B cell (primary cell): Measurements from ENCODE around the gene ASIC4. TPM values are rescaled to one million over a fixed set of nuclear protein-coding genes. Genes with fewer than 3 reads are reported as not detected.

ENCODE experiments used
- ATAC-seq: fragments of 200-7000 bp; cut with Tn5 transposase; one replicate; pipeline ENCODE4 v1.10.0; 2021; ENCODE audit warnings: low read depth, mild to moderate bottlenecking, moderate number of reproducible peaks, moderate library complexity
- CTCF ChIA-PET: fragments of 350-600 bp; sonication (Branson Sonifier 250); formaldehyde crosslinking; loops from one replicate; lab custom pipeline; 2021; ENCODE audit warnings: antibody characterized with exemption, inconsistent platforms; lab: Charles Lee
- POLR2A ChIA-PET: fragments of 350-600 bp; sonication (Branson Sonifier 250); formaldehyde crosslinking; loops from one replicate; lab custom pipeline; 2021; ENCODE audit warnings: antibody characterized with exemption; lab: Charles Lee
- DNase-seq: peaks from one replicate; pipeline ENCODE4 v3.0.0; 2013
- H2AFZ ChIP-seq: 2 replicates; pipeline ENCODE4 v1.6.1; 2012; ENCODE audit warnings: mild to moderate bottlenecking, low read depth, low read length; ENCODE audit not compliant: insufficient read depth, poor library complexity, severe bottlenecking
- H3K27ac ChIP-seq, 2 donors: 1 replicate in 1 of 2; 2 replicates in 1 of 2; pipeline ENCODE4 v1.5.1; 2012 to 2013; ENCODE audit warnings: low read length in 2 of 2, mild to moderate bottlenecking in 2 of 2, moderate library complexity in 1 of 2
- H3K27me3 ChIP-seq, 4 experiments: fragments of 200-600 bp in 1 of 4; sonication (generic) in 1 of 4; replicated peaks in 1 of 4; 1 replicate in 2 of 4; 2 replicates in 2 of 4; pipeline versions ENCODE4 v1.6.1 to v1.7.0; 2013 to 2016; ENCODE audit warnings: low read length in 3 of 4, mild to moderate bottlenecking in 2 of 4, mixed read lengths in 1 of 4, moderate library complexity in 1 of 4; ENCODE audit not compliant: insufficient read depth in 4 of 4, control insufficient read depth in 3 of 4; ENCODE audit errors: control extremely low read depth in 1 of 4
- H3K36me3 ChIP-seq, 2 experiments: replicated peaks in 1 of 2; 1 replicate in 1 of 2; 2 replicates in 1 of 2; pipeline versions ENCODE4 v1.6.1 to v1.7.1; 2013; ENCODE audit warnings: low read length in 1 of 2; ENCODE audit not compliant: insufficient read depth in 2 of 2, control insufficient read depth in 1 of 2; ENCODE audit errors: control extremely low read depth in 1 of 2, extremely low read depth in 1 of 2
- H3K4me1 ChIP-seq, 2 donors: fragments of 200-600 bp in 1 of 2; sonication (generic) in 1 of 2; 1 replicate in 1 of 2; 2 replicates in 1 of 2; pipeline versions ENCODE4 v1.5.1 to v1.6.1; 2013 to 2017; ENCODE audit warnings: low read length in 2 of 2; ENCODE audit not compliant: control insufficient read depth in 2 of 2, insufficient read depth in 2 of 2
- H3K4me2 ChIP-seq: replicated peaks from 2 replicates; pipeline ENCODE3; 2012; ENCODE audit warnings: mild to moderate bottlenecking, low read depth, low read length; ENCODE audit not compliant: poor library complexity, severe bottlenecking
- H3K4me3 ChIP-seq, 5 experiments: fragments of 200-600 bp in 1 of 5; sonication (generic) in 1 of 5; 1 replicate in 3 of 5; 2 replicates in 2 of 5; pipeline versions ENCODE4 v1.5.1 to v1.7.0; 2011 to 2016; ENCODE audit warnings: low read length in 4 of 5, mild to moderate bottlenecking in 4 of 5, low read depth in 2 of 5, control low read depth in 1 of 5, moderate library complexity in 1 of 5; ENCODE audit not compliant: insufficient read depth in 1 of 5; ENCODE audit errors: control extremely low read depth in 1 of 5, extremely low read depth in 1 of 5
- H3K79me2 ChIP-seq: fragments of 200-600 bp; sonication (generic); one replicate; pipeline ENCODE4 v1.6.0; 2016; ENCODE audit warnings: low read length; ENCODE audit not compliant: control insufficient read depth, insufficient read depth
- H3K9ac ChIP-seq: fragments of 200-600 bp; sonication (generic); 2 replicates; pipeline ENCODE4 v1.6.1; 2017; ENCODE audit warnings: mild to moderate bottlenecking, low read length, moderate library complexity
- H3K9me3 ChIP-seq, 3 donors: one replicate each; pipeline versions ENCODE4 v1.6.1 to v1.7.1; 2013; ENCODE audit warnings: low read length in 2 of 3; ENCODE audit not compliant: control insufficient read depth in 2 of 3, insufficient read depth in 1 of 3; ENCODE audit errors: control extremely low read depth in 1 of 3
- H4K20me1 ChIP-seq: 2 replicates; pipeline ENCODE4 v1.6.0; 2012; ENCODE audit warnings: mild to moderate bottlenecking, low read length; ENCODE audit not compliant: insufficient read depth, control insufficient read depth, poor library complexity, severe bottlenecking
- H3K27ac Mint-ChIP-seq: one replicate; pipeline ENCODE4 v1.8.0; 2021; ENCODE audit warnings: mixed read lengths
- H3K27me3 Mint-ChIP-seq: one replicate; pipeline ENCODE4 v1.8.0; 2021; ENCODE audit warnings: mixed read lengths
- H3K4me1 Mint-ChIP-seq: one replicate; pipeline ENCODE4 v1.8.0; 2021; ENCODE audit warnings: mixed read lengths
- H3K4me3 Mint-ChIP-seq: one replicate; pipeline ENCODE4 v1.8.0; 2021; ENCODE audit warnings: mixed read lengths
- H3K9me3 Mint-ChIP-seq: one replicate; pipeline ENCODE4 v1.8.0; 2022; ENCODE audit warnings: mixed read lengths; ENCODE audit not compliant: insufficient read depth
- EZH2 ChIP-seq: IDR thresholded peaks from 2 replicates; pipeline ENCODE4 v1.6.1; 2012; ENCODE audit warnings: borderline replicate concordance, low read depth, mild to moderate bottlenecking, moderate library complexity, low read length; ENCODE audit not compliant: insufficient read depth, poor library complexity, severe bottlenecking
- WGBS: methylation state at CpG from one replicate; pipeline ENCODE4 v1.1.5; 2013; ENCODE audit warnings: missing lambda C conversion rate; ENCODE audit not compliant: insufficient coverage; 5-methylcytosine and 5-hydroxymethylcytosine counted together
- intact Hi-C: fragments of 100-400 bp; cut with micrococcal nuclease; formaldehyde crosslinking; loops from one replicate; pipeline ENCODE4 v1.10.0; 2022
- polyA plus RNA-seq: library from polyadenylated mRNA; depleted of rRNA; stranded (reverse); fragments of >200 nt; gene quantifications from 2 replicates; pipeline ENCODE4 v1.2.3, GENCODE V29; 2012
- total RNA-seq, 2 donors: library from RNA; stranded (reverse); fragments of 120-200 nt in 1 of 2; gene quantifications; 1 replicate in 1 of 2; 2 replicates in 1 of 2; pipeline versions ENCODE4 v1.2.3 to v1.2.4, GENCODE V29; 2013 to 2022
- TF ChIP-seq, protein P1 (sequence below): fragments of 200-600 bp; IDR thresholded peaks from one replicate; pipeline ENCODE4 v1.8.0; 2022; ENCODE audit warnings: antibody characterized with exemption, mild to moderate bottlenecking

ASIC4 gene
- total and polyA plus RNA-seq, 2 donors (not counting 1 experiment from before 2014, with no cell fraction given): not detected

GRCh38 chr2:219539926-219540678 lies 25.8 kb downstream of the ASIC4 start:
- ATAC-seq (no peak), DNase-seq (no peak)
- no peaks in the 10 kb centered on the region for H3K9me3 Mint-ChIP-seq
- H3K27ac ChIP-seq: no peak overlapping the region
- CTCF ChIA-PET: interaction anchor here (0.8 to 3.5 kb wide), 8 partner anchors 11 to 191 kb away, joined by 3 to 29 read pairs (median 8); no protein-coding TSS in a partner anchor
- peaks cover 0 to 22% (median 0%) of the 10 kb centered on the region in 3 donors for H3K9me3 ChIP-seq
- H3K4me1 ChIP-seq: peaks cover 29 to 31% of the 10 kb centered on the region in 2 donors
- no peak overlapping the region for H3K4me3 Mint-ChIP-seq
- H3K27me3 ChIP-seq: peaks cover 0 to 78% (median 19%) of the 10 kb centered on the region in 4 experiments
- no peak overlapping the region for H3K4me3 ChIP-seq
- H3K4me2 ChIP-seq: no peak overlapping the region
- no peak overlapping the region for H3K27ac Mint-ChIP-seq
- WGBS: 95% methylated on average over 46 of the region's 46 CpGs
- no peaks in the 10 kb centered on the region for H4K20me1 ChIP-seq
- TF ChIP-seq EZH2: no peak
- TF ChIP-seq, protein P1, sequence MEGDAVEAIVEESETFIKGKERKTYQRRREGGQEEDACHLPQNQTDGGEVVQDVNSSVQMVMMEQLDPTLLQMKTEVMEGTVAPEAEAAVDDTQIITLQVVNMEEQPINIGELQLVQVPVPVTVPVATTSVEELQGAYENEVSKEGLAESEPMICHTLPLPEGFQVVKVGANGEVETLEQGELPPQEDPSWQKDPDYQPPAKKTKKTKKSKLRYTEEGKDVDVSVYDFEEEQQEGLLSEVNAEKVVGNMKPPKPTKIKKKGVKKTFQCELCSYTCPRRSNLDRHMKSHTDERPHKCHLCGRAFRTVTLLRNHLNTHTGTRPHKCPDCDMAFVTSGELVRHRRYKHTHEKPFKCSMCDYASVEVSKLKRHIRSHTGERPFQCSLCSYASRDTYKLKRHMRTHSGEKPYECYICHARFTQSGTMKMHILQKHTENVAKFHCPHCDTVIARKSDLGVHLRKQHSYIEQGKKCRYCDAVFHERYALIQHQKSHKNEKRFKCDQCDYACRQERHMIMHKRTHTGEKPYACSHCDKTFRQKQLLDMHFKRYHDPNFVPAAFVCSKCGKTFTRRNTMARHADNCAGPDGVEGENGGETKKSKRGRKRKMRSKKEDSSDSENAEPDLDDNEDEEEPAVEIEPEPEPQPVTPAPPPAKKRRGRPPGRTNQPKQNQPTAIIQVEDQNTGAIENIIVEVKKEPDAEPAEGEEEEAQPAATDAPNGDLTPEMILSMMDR: no peak
- peaks cover 27% of the 10 kb centered on the region for H3K27me3 Mint-ChIP-seq
- POLR2A ChIA-PET: no interaction called here
- no peak overlapping the region for H3K9ac ChIP-seq
- no peaks in the 10 kb centered on the region for H3K79me2 ChIP-seq
- intact Hi-C loops: no loop called here
- no peak overlapping the region for H2AFZ ChIP-seq
- H3K4me1 Mint-ChIP-seq: peaks cover 24% of the 10 kb centered on the region
- H3K36me3 ChIP-seq: no peaks in the 10 kb centered on the region
